Measurements from ENCODE around the gene CTNNB1. TPM values are rescaled to one million over a fixed set of nuclear protein-coding genes. Genes with fewer than 3 reads are reported as not detected.
A peak's percentile ranks its signal among the peaks of the same experiment; 100 is the strongest.

CTNNB1 gene
- total and polyA plus RNA-seq, 2 of the 4 experiments (the other 2 are of a cell fraction), result 364 to 1,677 TPM

- TF ChIP-seq ELK1 (IDR thresholded peaks at IDR 0.05; ENCODE audit: borderline replicate concordance, low read depth, low read length), result no peak
Observed at GRCh38 chr3:41199866-41200668, 762 bp downstream of the CTNNB1 start (continued).

DNA sequence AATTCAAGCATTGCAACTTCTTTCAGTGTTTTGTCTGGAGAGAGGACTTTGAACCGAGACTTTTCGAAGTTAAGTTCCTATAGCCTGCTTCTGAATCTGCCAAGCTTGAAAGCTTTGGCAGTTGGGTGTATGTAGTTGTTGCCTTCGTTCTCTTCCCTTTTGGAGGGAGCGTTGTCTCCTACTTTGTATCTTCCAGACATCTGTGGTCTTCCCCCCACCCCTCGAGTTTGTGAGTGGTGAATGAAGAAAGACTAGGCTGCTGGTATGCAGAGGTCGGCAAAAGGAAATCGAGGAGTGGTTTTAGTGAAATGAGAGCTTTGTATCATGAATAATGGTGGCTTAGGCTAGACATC is 1.3 kb downstream of the CTNNB1 start:
- Histone ChIP-seq H3K4me3 (ENCODE audit: insufficient read depth, low read depth, low read length) (peak overlapping the region; percentile 69), H3K27me3 (ENCODE audit: control insufficient read depth, insufficient read depth, low read length) (no peaks in the 10 kb centered on the region; the same call in 1 of the 2 replicates), H2AFZ (replicated peaks; ENCODE audit: low read length, poor library complexity) (no peak overlapping the region), H4K91ac (ENCODE audit: insufficient read depth, low read depth, low read length) (no peak overlapping the region), H4K20me1 (ENCODE audit: insufficient read depth, low read length) (peaks cover 58% of the 10 kb centered on the region), H3K4me2 (ENCODE audit: low read depth, low read length) (peak overlapping the region; percentile 99), H3K27ac (ENCODE audit: insufficient read depth, low read length) (peak overlapping the region; percentile 30; the same call in 1 of the 2 replicates), H3K36me3 (ENCODE audit: control insufficient read depth, insufficient read depth, low read length) (no peaks in the 10 kb centered on the region), H3K9me3 (ENCODE audit: control insufficient read depth, insufficient read depth, low read length) (no peaks in the 10 kb centered on the region), H2BK20ac (ENCODE audit: low read depth, low read length) (no peak overlapping the region), H3K23ac (ENCODE audit: low read depth, low read length) (peak overlapping the region; percentile 68), H3K4me1 (ENCODE audit: control insufficient read depth, insufficient read depth, low read length) (peaks cover 4% of the 10 kb centered on the region; the same call in 1 of the 2 replicates), H2AK9ac (replicated peaks; ENCODE audit: low read depth, low read length, poor library complexity) (no peak overlapping the region), H2BK120ac (ENCODE audit: low read depth, low read length) (no peak overlapping the region), H3K9me1 (ENCODE audit: insufficient read depth, low read length) (no peaks in the 10 kb centered on the region; the same call in 1 of the 2 replicates), H2BK5ac (ENCODE audit: low read depth, low read length, poor library complexity, severe bottlenecking) (no peak overlapping the region), H4K8ac (ENCODE audit: low read depth in 2 of 2, low read length in 2 of 2) (no peak overlapping the region), H3K56ac (ENCODE audit: extremely low read depth, insufficient read depth, low read length) (peak overlapping the region; percentile 63; the same call in 1 of the 2 replicates), H2BK15ac (ENCODE audit: low read depth, low read length) (no peak overlapping the region), H2AK5ac (ENCODE audit: low read depth, low read length) (no peak overlapping the region), H4K5ac (ENCODE audit: low read depth, low read length) (no peak overlapping the region), H3K79me1 (ENCODE audit: low read depth in 1 of 2, low read length in 2 of 2) (peaks cover 0 to 14% of the 10 kb centered on the region in 2 experiments; a peak in 1 of 4 replicates), H3K9ac (ENCODE audit: low read depth, low read length) (peak overlapping the region; percentile 97), H3K4ac (ENCODE audit: low read depth, low read length) (no peak overlapping the region), H3K14ac (replicated peaks; ENCODE audit: low read depth, low read length) (peak overlapping the region; percentile 43; the same call in 1 of the 2 replicates), H3K18ac (ENCODE audit: low read depth, low read length) (peak overlapping the region; percentile 33; the same call in 1 of the 2 replicates)
- ChIA-PET CTCF (no interaction called here), POLR2A (ENCODE audit: unreplicated experiment) (no interaction called here)
- WGBS, 2 experiments (ENCODE audit: extremely low coverage in 2 of 2, insufficient read length in 1 of 2), result no CpG with 5 or more reads among the region's 7 CpGs
- intact Hi-C loops (cut with micrococcal nuclease), result loop anchor here (5.0 kb wide), 4 partner anchors 482 to 682 kb away; no protein-coding TSS in a partner anchor
- TF ChIP-seq RFX5 (IDR thresholded peaks at IDR 0.05; ENCODE audit: low read depth, low read length) (no peak), CHD1 (IDR thresholded peaks at IDR 0.05; ENCODE audit: low read depth, low read length) (no peak), CEBPB (IDR thresholded peaks at IDR 0.05; ENCODE audit: low read depth, low read length) (0 out of 2 replicates have a peak, but pooled peaks have one; percentile 1)
- dilution Hi-C loops (cut with HindIII; ENCODE audit: low sequenced_read_pairs, unreplicated experiment), result no loop called here
- DNase-seq, result peak; percentile 51
- ATAC-seq (ENCODE audit: low read depth), result no peak
- BruUV-seq (replicated peaks), result no TSS peak
- in situ Hi-C loops (cut with MboI; ENCODE audit: low sequenced_read_pairs), result loop anchor here (25.0 kb wide), 1 partner anchor 487 kb away; no protein-coding TSS in a partner anchor
